Measurements from ENCODE around the gene TMC8.

The TMC8 gene

DNA sequence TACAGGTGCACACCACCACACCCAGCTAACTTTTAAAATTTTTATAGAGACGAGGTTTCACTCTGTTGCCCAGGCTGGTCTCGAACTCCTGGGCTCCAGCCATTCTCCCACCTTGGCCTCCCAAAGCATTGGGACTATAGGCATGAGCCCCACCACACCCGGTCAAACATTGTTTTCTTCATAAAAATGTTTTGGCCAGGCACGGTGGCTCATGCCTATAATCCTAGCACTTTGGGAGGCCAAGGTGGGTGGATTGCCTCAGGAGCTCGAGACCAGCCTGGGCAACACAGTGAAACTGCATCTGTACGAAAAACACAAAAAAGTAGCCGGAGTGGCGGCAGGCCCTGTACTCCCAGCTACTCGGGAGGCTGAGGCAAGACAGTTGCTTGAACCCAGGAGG is 14.2 kb upstream of the TMC8 start:
- H3K9me3 ChIP-seq (ENCODE audit: control insufficient read depth in 1 of 2, low read length in 2 of 2) = no peaks in the 10 kb centered on the region
- no peaks in the 10 kb centered on the region for H3K27me3 ChIP-seq (ENCODE audit: control insufficient read depth in 1 of 2, insufficient read depth in 2 of 2, low read length in 2 of 2)
- peaks cover 9 to 19% of the 10 kb centered on the region in 2 donors for H3K4me1 ChIP-seq (ENCODE audit: control insufficient read depth in 1 of 2, insufficient read depth in 2 of 2, low read length in 2 of 2)
- no peak overlapping the region for H3K27ac ChIP-seq (ENCODE audit: low read depth, low read length)
- no peak overlapping the region for H3K9ac ChIP-seq (ENCODE audit: low read depth in 1 of 2, low read length in 2 of 2)
- peaks cover 0 to 30% of the 10 kb centered on the region in 2 donors for H3K36me3 ChIP-seq (ENCODE audit: control insufficient read depth in 1 of 2, insufficient read depth in 2 of 2, low read length in 2 of 2)
- no peak overlapping the region for H3K4me3 ChIP-seq (ENCODE audit: low read depth in 1 of 2, low read length in 2 of 2)

DNA sequence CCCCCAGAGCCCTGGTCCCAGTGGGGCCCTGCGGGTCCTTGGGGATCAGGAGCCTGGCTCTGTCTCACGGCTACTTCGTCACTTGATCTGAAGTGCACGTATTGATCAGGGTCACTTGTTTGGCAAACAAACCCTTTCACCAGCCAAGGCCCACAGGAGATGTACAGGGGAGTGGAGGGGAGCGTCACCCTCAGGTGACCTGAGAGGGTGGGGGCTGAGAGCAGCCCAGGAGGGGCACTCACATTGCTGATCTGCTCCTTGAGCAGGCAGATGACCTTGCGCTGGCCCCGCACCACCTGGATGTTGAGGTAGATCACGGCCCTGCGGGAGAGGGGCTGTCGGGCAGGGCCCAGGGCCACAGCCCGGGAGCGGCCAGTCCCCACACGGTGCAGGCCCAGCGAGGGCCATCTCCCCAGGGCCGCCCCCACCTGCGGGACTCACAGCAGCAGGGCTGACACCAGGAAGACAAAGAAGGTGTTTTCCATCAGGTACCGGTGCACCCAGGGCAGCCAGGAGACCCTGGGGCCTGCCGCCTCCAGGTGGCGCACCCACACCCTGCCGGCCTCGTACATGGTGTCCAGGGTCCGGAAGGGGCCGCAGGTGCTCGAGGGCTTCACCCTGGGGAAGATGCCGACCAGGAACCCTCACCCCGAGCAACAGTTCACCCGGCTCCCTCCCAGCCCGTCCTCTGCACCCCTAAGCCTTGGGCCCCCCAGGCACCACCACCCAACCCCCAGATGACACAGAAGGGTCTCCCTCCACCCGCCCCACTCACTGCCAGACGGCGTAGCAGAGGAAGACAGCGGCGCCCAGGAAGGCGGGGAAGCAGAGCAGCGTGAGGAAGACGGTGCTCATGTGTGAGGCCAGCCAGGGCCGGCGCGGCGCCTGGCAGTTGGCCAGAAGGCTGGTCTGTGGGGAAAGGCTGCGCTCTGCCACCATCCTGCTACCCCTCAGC is 13.3 kb upstream of the TMC8 start:
- H3K9me3 ChIP-seq (ENCODE audit: control insufficient read depth in 1 of 2, low read length in 2 of 2) = no peaks in the 10 kb centered on the region
- H3K9ac ChIP-seq (ENCODE audit: low read depth in 1 of 2, low read length in 2 of 2) = no peak overlapping the region
- H3K27me3 ChIP-seq (ENCODE audit: control insufficient read depth in 1 of 2, insufficient read depth in 2 of 2, low read length in 2 of 2) = no peaks in the 10 kb centered on the region
- no peak overlapping the region for H3K27ac ChIP-seq (ENCODE audit: low read depth, low read length)
- H3K36me3 ChIP-seq (ENCODE audit: control insufficient read depth in 1 of 2, insufficient read depth in 2 of 2, low read length in 2 of 2) = peaks cover 0 to 30% of the 10 kb centered on the region in 2 donors
- H3K4me3 ChIP-seq (ENCODE audit: low read depth in 1 of 2, low read length in 2 of 2) = no peak overlapping the region
- peaks cover 9 to 28% of the 10 kb centered on the region in 2 donors for H3K4me1 ChIP-seq (ENCODE audit: control insufficient read depth in 1 of 2, insufficient read depth in 2 of 2, low read length in 2 of 2)

DNA sequence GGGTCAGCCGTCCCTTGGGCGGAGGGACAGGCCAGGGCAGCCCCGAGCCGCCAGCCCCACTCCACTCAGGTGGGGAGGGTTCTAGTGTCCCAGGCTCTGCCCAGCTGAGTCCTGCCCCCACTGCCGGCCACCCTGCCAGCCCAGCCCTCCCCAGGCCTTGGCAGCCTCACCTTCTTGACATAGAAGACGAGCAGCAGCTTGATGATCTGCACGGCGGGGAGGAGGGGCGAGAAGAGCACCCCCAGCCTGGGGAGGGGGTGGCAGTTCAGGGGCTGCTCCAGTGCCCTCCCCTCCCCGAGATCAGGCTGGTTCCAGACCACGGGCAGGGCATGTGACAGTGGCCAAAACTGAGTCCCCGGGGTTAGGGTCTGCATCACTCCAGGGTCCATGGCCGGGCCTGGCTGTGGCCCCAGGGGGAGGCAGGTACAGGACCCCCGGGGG is 11.8 kb upstream of the TMC8 start:
- Histone ChIP-seq H3K4me3 (ENCODE audit: low read depth in 1 of 2, low read length in 2 of 2) (no peak overlapping the region), H3K9me3 (ENCODE audit: control insufficient read depth in 1 of 2, low read length in 2 of 2) (no peaks in the 10 kb centered on the region), H3K4me1 (ENCODE audit: control insufficient read depth in 1 of 2, insufficient read depth in 2 of 2, low read length in 2 of 2) (peaks cover 4 to 26% of the 10 kb centered on the region in 2 donors), H3K9ac (ENCODE audit: low read depth in 1 of 2, low read length in 2 of 2) (no peak overlapping the region), H3K27ac (ENCODE audit: low read depth, low read length) (no peak overlapping the region), H3K27me3 (ENCODE audit: control insufficient read depth in 1 of 2, insufficient read depth in 2 of 2, low read length in 2 of 2) (no peaks in the 10 kb centered on the region), H3K36me3 (ENCODE audit: control insufficient read depth in 1 of 2, insufficient read depth in 2 of 2, low read length in 2 of 2) (peaks cover 0 to 42% of the 10 kb centered on the region in 2 donors)

DNA sequence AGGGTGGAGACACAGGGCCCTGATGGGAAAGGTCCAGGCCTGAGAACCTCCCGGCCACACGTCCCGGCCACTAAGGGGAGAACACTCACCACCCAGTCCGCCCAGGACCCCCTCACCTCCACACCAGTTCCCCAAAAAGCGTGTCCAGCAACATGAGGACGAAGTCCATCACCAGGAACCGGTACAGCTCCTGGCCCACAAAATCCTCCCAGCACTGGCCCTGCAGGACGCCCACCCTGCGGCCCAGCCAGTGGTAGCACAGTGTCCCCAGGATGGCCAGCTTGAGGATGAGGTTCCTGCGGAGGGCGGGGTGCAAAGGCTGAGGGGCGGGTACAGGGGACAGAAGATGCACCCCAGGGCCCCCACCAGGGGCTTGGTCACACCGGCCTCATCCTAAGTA is 10.0 kb upstream of the TMC8 start:
- Histone ChIP-seq H3K36me3 (ENCODE audit: control insufficient read depth in 1 of 2, insufficient read depth in 2 of 2, low read length in 2 of 2) (peaks cover 0 to 45% of the 10 kb centered on the region in 2 donors), H3K9me3 (ENCODE audit: control insufficient read depth in 1 of 2, low read length in 2 of 2) (no peaks in the 10 kb centered on the region), H3K27me3 (ENCODE audit: control insufficient read depth in 1 of 2, insufficient read depth in 2 of 2, low read length in 2 of 2) (no peaks in the 10 kb centered on the region), H3K4me3 (ENCODE audit: low read depth in 1 of 2, low read length in 2 of 2) (no peak overlapping the region), H3K4me1 (ENCODE audit: control insufficient read depth in 1 of 2, insufficient read depth in 2 of 2, low read length in 2 of 2) (peaks cover 8 to 41% of the 10 kb centered on the region in 2 donors), H3K27ac (ENCODE audit: low read depth, low read length) (no peak overlapping the region), H3K9ac (ENCODE audit: low read depth in 1 of 2, low read length in 2 of 2) (no peak overlapping the region)

DNA sequence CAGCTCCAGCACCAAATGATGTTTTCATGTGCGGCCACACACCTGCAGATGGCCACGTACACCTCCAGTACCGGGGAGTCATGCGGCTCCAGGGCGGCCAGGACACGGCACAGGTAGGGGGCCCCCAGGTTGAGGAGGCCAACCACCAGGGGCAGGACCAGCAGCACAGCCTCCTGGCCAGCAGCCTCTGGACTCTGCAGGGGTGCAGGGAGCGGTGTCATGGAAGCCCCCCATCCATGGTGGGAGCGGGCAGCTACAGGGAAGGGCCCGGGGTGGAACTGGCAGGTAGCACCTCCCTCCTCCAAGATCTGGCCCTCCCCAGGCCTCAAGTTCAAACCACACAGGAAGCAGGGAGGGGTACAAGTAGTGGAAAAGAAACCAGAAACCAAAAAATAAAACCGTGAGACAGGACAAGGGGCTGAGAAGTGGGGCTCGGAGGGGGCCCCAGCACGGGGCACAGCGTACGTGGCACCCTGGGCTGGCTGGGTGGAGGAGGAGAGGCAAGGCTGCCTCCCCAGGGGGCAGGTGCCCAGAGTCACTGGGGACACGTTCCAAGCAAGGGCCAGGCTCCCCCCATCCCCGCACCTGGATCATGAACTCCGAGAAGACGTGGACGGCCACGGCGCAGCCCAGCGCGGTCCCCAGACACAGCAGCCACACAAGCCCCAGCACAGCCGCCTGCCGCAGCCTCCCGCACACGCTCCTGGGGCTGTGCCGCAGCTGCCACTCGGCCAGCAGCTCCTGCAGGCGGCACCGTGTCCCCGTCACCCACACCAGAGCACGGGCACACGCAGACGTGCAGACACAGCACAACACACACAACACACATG is 9.4 kb upstream of the TMC8 start:
- H3K9me3 ChIP-seq (ENCODE audit: control insufficient read depth in 1 of 2, low read length in 2 of 2) = no peaks in the 10 kb centered on the region
- H3K4me1 ChIP-seq (ENCODE audit: control insufficient read depth in 1 of 2, insufficient read depth in 2 of 2, low read length in 2 of 2) = peaks cover 8 to 48% of the 10 kb centered on the region in 2 donors
- H3K27me3 ChIP-seq (ENCODE audit: control insufficient read depth in 1 of 2, insufficient read depth in 2 of 2, low read length in 2 of 2) = no peaks in the 10 kb centered on the region
- no peak overlapping the region for H3K27ac ChIP-seq (ENCODE audit: low read depth, low read length)
- peak overlapping the region; percentile 15 to 32 for H3K4me3 ChIP-seq (ENCODE audit: low read depth in 1 of 2, low read length in 2 of 2)
- no peak overlapping the region for H3K9ac ChIP-seq (ENCODE audit: low read depth in 1 of 2, low read length in 2 of 2)
- H3K36me3 ChIP-seq (ENCODE audit: control insufficient read depth in 1 of 2, insufficient read depth in 2 of 2, low read length in 2 of 2) = peaks cover 0 to 45% of the 10 kb centered on the region in 2 donors

DNA sequence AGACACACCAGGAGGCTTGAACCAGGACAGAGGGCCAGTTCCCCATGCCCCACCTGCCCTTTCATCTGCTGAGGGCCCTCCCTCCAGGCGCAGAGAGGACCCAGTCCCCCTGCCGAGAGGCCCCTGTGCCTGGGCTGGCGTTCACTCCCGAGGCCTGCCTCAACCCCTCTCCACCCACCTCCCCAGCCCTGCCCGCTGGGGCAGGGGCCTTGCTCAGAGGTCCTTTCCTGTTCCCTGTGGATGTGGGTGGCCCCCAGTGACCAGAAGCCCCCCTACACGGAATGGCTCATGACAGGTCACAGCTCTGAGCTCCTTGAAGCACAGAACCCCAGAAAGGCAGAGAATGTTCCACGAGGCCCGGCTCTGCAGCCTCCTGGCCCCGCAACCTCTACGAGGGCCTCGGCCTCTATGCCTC is 8.8 kb upstream of the TMC8 start:
- Histone ChIP-seq H3K9me3 (ENCODE audit: control insufficient read depth in 1 of 2, low read length in 2 of 2) (no peaks in the 10 kb centered on the region), H3K4me3 (ENCODE audit: low read depth in 1 of 2, low read length in 2 of 2) (peak overlapping the region; percentile 15 to 32), H3K27ac (ENCODE audit: low read depth, low read length) (no peak overlapping the region), H3K9ac (ENCODE audit: low read depth in 1 of 2, low read length in 2 of 2) (no peak overlapping the region), H3K4me1 (ENCODE audit: control insufficient read depth in 1 of 2, insufficient read depth in 2 of 2, low read length in 2 of 2) (peaks cover 12 to 52% of the 10 kb centered on the region in 2 donors), H3K36me3 (ENCODE audit: control insufficient read depth in 1 of 2, insufficient read depth in 2 of 2, low read length in 2 of 2) (peaks cover 0 to 45% of the 10 kb centered on the region in 2 donors), H3K27me3 (ENCODE audit: control insufficient read depth in 1 of 2, insufficient read depth in 2 of 2, low read length in 2 of 2) (no peaks in the 10 kb centered on the region)

DNA sequence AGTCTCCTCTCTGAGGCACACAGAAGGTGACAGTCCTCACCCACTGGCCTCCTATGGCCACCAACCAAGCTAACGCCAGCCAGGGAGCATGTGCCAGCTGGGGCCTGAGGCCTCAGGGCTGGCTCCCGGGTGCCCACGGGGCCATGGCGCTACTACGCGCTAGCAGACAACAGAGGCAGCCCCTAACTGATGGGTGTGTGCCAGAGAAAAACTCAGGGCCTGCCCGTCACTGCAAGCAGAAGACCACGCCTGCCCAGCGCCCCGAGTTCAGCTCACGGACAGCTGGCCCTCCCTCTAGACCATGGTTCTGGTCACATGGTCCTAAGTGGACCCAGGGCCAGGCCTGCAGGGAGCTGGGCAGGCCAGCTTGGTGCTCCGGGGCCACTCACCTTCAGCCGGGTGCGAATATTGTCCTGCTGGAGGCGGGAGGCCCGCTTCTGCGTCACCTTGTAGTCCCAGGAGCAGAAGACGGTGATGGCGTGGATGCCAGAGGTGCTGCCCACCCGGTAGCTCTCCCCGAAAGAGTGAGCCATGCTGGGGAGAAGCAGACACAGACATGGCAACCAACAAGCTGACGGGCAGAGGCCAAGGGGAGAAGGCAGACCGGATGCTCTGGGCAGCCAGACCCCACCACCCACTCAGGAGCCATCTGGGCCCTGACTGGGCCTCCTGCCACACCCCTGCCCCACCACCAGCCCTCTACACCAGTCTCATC is 8.2 kb upstream of the TMC8 start:
- Histone ChIP-seq H3K4me3 (ENCODE audit: low read depth in 1 of 2, low read length in 2 of 2) (no peak overlapping the region), H3K9ac (ENCODE audit: low read depth in 1 of 2, low read length in 2 of 2) (no peak overlapping the region), H3K36me3 (ENCODE audit: control insufficient read depth in 1 of 2, insufficient read depth in 2 of 2, low read length in 2 of 2) (peaks cover 0 to 39% of the 10 kb centered on the region in 2 donors), H3K9me3 (ENCODE audit: control insufficient read depth in 1 of 2, low read length in 2 of 2) (no peaks in the 10 kb centered on the region), H3K27ac (ENCODE audit: low read depth, low read length) (no peak overlapping the region), H3K27me3 (ENCODE audit: control insufficient read depth in 1 of 2, insufficient read depth in 2 of 2, low read length in 2 of 2) (no peaks in the 10 kb centered on the region), H3K4me1 (ENCODE audit: control insufficient read depth in 1 of 2, insufficient read depth in 2 of 2, low read length in 2 of 2) (peaks cover 17 to 55% of the 10 kb centered on the region in 2 donors)

DNA sequence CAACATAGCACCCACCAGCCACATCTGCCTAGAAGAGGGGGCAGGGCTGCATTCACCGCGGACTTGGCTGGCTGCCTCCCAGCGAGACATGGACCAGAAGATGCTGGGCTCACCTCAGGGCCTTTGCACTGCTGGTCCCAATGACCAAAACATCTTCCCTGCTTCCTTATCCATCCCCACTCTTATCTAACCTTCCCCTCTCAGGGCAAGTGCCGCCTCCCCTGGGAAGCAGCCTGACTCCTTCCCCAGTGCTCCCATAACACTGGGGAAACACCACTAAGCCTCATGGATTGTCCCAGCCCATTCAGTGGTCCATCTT is 7.7 kb upstream of the TMC8 start:
- Histone ChIP-seq H3K9me3 (ENCODE audit: control insufficient read depth in 1 of 2, low read length in 2 of 2) (no peaks in the 10 kb centered on the region), H3K36me3 (ENCODE audit: control insufficient read depth in 1 of 2, insufficient read depth in 2 of 2, low read length in 2 of 2) (peaks cover 0 to 38% of the 10 kb centered on the region in 2 donors), H3K27ac (ENCODE audit: low read depth, low read length) (no peak overlapping the region), H3K4me3 (ENCODE audit: low read depth in 1 of 2, low read length in 2 of 2) (no peak overlapping the region), H3K4me1 (ENCODE audit: control insufficient read depth in 1 of 2, insufficient read depth in 2 of 2, low read length in 2 of 2) (peaks cover 14 to 54% of the 10 kb centered on the region in 2 donors), H3K27me3 (ENCODE audit: control insufficient read depth in 1 of 2, insufficient read depth in 2 of 2, low read length in 2 of 2) (no peaks in the 10 kb centered on the region), H3K9ac (ENCODE audit: low read depth in 1 of 2, low read length in 2 of 2) (no peak overlapping the region)

DNA sequence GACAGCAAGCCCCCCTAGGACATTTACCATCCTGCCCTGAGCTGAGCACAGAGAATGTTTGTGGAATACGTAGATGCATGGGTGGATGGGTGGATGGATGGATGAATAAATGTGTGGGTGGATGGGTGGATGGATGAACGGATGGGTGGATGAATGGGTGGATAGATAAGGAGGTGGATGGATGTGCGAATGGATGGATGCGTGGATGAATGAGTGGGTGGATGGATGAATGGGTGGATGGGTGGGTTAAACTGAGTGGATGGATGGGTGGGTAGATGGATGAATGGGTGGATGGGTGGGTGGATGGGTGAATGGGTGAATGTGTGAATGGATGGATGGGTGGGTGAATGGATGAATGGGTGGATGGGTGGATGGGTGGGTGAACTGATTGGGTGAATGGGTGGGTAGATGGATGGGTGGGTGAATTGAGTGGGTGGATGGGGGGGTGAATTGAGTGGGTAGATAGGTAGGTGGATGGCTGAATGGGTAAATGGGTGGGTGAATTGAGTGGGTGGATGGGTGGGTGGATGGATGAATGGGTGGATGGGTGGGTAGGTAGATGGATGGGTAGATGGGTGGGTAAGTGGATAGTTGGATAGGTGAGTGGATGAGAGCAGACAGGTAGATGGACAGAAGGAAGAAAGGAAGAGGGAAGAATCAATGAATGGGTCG is 7.2 kb upstream of the TMC8 start:
- Histone ChIP-seq H3K9ac (ENCODE audit: low read depth in 1 of 2, low read length in 2 of 2) (no peak overlapping the region), H3K9me3 (ENCODE audit: control insufficient read depth in 1 of 2, low read length in 2 of 2) (no peaks in the 10 kb centered on the region), H3K4me1 (ENCODE audit: control insufficient read depth in 1 of 2, insufficient read depth in 2 of 2, low read length in 2 of 2) (peaks cover 13 to 52% of the 10 kb centered on the region in 2 donors), H3K4me3 (ENCODE audit: low read depth in 1 of 2, low read length in 2 of 2) (no peak overlapping the region), H3K27ac (ENCODE audit: low read depth, low read length) (no peak overlapping the region), H3K27me3 (ENCODE audit: control insufficient read depth in 1 of 2, insufficient read depth in 2 of 2, low read length in 2 of 2) (no peaks in the 10 kb centered on the region), H3K36me3 (ENCODE audit: control insufficient read depth in 1 of 2, insufficient read depth in 2 of 2, low read length in 2 of 2) (peaks cover 0 to 38% of the 10 kb centered on the region in 2 donors)
